ENCODE results near the gene DLG2. TPM values are rescaled to one million over a fixed set of nuclear protein-coding genes. Genes with fewer than 3 reads are reported as not detected.

DLG2 gene
- total RNA-seq, 4 donors from 2014 or later: 37.9 to 71.5 (median 44.9) TPM

DNA sequence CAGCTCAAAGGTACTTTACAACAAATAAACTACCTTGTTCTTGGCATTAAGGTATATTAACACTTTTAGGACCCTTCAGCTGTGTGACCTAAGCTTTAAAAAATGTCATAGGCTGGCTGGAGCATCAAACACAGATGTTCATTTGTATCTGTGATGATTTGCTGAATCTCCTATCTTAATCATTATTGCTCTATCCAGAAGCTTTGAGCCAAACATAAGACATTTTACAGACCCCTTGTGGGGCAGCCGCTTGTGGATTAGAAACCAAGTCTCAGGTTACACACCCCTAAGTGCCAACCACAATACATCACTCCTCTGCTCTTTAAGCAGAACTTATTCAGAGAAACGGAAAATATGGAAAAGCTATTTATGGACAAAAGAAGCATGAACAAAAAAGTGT, 1946.8 kb downstream of the DLG2 start:
- peaks cover 7% of the 10 kb centered on the region for H3K4me1 ChIP-seq
- no peak for DNase-seq (ENCODE audit: low spot score in 2 of 2)
- H3K36me3 ChIP-seq: no peaks in the 10 kb centered on the region
- no peak overlapping the region for H3K27ac ChIP-seq
- no peaks in the 10 kb centered on the region for H3K9me3 ChIP-seq
- 55% methylated on average over 2 of the region's 2 CpGs for WGBS
- TF ChIP-seq POLR2AphosphoS5 (IDR thresholded peaks at IDR 0.05): no peak
- TF ChIP-seq, protein P1, sequence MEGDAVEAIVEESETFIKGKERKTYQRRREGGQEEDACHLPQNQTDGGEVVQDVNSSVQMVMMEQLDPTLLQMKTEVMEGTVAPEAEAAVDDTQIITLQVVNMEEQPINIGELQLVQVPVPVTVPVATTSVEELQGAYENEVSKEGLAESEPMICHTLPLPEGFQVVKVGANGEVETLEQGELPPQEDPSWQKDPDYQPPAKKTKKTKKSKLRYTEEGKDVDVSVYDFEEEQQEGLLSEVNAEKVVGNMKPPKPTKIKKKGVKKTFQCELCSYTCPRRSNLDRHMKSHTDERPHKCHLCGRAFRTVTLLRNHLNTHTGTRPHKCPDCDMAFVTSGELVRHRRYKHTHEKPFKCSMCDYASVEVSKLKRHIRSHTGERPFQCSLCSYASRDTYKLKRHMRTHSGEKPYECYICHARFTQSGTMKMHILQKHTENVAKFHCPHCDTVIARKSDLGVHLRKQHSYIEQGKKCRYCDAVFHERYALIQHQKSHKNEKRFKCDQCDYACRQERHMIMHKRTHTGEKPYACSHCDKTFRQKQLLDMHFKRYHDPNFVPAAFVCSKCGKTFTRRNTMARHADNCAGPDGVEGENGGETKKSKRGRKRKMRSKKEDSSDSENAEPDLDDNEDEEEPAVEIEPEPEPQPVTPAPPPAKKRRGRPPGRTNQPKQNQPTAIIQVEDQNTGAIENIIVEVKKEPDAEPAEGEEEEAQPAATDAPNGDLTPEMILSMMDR (IDR thresholded peaks at IDR 0.05): no peak
- no peak for TF ChIP-seq POLR2A (IDR thresholded peaks at IDR 0.05)
- no peaks in the 10 kb centered on the region for H3K27me3 ChIP-seq
- no peak overlapping the region for H3K4me3 ChIP-seq

DNA sequence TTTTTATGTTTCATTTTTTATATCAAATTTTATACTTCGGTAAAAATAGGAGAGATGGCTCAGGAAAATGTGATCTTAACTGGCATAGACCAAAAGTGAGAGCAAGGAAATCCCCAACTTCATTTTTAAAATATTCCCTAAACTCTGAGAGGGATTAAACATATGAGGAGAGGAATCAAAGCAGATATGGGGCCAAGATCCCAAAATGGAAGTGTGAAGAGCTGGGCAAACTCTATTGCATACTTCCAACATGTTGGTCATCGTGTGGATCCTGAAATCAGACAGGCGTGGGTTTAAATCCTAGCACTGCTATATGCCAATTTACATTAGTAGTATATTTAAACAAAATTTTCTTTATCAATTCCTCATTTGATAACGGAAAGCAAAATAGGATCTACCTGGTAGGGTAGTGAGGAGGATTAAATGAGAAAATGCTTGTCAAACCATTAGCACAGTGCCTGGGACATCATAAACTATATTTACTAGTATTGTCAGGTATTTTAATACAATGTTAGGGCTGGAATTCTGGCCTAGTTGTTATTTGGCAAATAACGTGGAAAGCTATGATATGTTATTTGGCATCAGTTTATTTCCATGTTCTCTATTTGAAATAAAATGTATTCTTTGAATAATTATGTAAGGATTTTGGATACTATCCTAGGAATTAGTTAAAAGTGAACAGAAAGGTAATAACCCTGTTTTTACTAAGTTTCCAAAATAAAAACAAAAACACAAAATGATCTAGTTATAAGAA, 1948.1 kb downstream of the DLG2 start:
- Histone ChIP-seq H3K27ac (no peak overlapping the region), H3K4me3 (no peak overlapping the region), H3K27me3 (no peaks in the 10 kb centered on the region), H3K9me3 (no peaks in the 10 kb centered on the region), H3K4me1 (peaks cover 7% of the 10 kb centered on the region), H3K36me3 (no peaks in the 10 kb centered on the region)
- DNase-seq (ENCODE audit: low spot score in 2 of 2): no peak
- no peak for TF ChIP-seq POLR2A (IDR thresholded peaks at IDR 0.05)
- no peak for TF ChIP-seq EP300 (IDR thresholded peaks at IDR 0.05)
- TF ChIP-seq, protein P1 (IDR thresholded peaks at IDR 0.05): no peak
- TF ChIP-seq POLR2AphosphoS5 (IDR thresholded peaks at IDR 0.05): no peak
- 85% methylated on average over 5 of the region's 5 CpGs for WGBS

DNA sequence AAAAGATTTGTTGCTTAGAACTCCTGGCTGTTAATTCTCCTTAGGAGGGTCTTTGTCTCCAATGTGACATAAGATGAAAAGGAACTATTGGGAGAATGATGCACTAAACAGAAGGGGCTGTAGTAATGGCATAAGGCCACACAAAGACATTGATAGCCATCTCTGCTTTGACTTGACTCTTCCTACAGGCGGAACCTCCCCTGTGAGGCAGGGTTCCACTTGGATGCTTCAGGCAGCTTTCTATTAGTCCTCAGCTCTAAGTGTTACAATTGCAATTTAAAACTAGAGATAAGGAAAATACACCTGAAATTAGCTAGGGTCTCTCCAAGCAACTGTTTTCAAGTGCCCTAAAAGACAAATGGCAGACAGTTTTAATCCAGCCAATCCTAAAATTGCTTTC, 1949.4 kb downstream of the DLG2 start:
- no peak overlapping the region for H3K4me3 ChIP-seq
- 96% methylated on average over 1 of the region's 1 CpG for WGBS

DNA sequence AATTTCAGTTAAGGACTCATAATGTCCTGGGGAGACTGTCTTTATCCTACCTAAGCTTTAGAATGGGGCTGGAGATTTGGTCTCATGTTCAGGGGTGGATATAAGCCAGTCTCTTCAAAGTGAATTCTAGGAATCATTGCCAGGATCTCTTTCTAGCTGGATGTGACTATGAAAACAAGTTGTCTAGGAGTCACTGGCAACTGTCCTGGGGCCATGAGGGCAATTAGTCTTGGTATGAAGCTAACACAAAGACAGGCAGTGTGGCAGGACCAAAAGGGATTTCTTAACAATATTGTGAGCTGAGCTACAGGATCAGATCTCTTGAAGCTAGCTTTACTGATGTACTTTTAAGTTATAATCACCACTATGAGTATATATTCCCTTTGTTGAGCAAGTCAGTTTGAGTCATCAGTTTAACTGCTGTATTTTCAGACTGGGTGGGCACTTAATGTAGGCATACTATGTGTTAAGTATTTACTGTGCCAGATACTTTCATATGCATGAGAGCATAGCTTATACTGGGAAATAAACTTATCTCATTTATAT, 1951.0 kb downstream of the DLG2 start:
- Histone ChIP-seq H3K4me1 (no peaks in the 10 kb centered on the region), H3K4me3 (no peak overlapping the region), H3K27ac (no peak overlapping the region), H3K9me3 (no peaks in the 10 kb centered on the region), H3K36me3 (no peaks in the 10 kb centered on the region), H3K27me3 (no peaks in the 10 kb centered on the region)
- TF ChIP-seq POLR2A (IDR thresholded peaks at IDR 0.05) (no peak), EP300 (IDR thresholded peaks at IDR 0.05) (no peak), POLR2AphosphoS5 (IDR thresholded peaks at IDR 0.05) (no peak)
- TF ChIP-seq, protein P1 (IDR thresholded peaks at IDR 0.05): no peak
- no peak for DNase-seq (ENCODE audit: low spot score in 2 of 2)

More for the DNA sequence above, 1949.4 kb downstream of the DLG2 start:
- DNase-seq (ENCODE audit: low spot score in 2 of 2): no peak
- Histone ChIP-seq H3K4me1 (peaks cover 7% of the 10 kb centered on the region), H3K27ac (no peak overlapping the region), H3K9me3 (no peaks in the 10 kb centered on the region), H3K27me3 (no peaks in the 10 kb centered on the region), H3K36me3 (no peaks in the 10 kb centered on the region)
- TF ChIP-seq POLR2AphosphoS5 (IDR thresholded peaks at IDR 0.05) (no peak), POLR2A (IDR thresholded peaks at IDR 0.05) (no peak), EP300 (IDR thresholded peaks at IDR 0.05) (no peak)
- TF ChIP-seq, protein P1 (IDR thresholded peaks at IDR 0.05): no peak

DNA sequence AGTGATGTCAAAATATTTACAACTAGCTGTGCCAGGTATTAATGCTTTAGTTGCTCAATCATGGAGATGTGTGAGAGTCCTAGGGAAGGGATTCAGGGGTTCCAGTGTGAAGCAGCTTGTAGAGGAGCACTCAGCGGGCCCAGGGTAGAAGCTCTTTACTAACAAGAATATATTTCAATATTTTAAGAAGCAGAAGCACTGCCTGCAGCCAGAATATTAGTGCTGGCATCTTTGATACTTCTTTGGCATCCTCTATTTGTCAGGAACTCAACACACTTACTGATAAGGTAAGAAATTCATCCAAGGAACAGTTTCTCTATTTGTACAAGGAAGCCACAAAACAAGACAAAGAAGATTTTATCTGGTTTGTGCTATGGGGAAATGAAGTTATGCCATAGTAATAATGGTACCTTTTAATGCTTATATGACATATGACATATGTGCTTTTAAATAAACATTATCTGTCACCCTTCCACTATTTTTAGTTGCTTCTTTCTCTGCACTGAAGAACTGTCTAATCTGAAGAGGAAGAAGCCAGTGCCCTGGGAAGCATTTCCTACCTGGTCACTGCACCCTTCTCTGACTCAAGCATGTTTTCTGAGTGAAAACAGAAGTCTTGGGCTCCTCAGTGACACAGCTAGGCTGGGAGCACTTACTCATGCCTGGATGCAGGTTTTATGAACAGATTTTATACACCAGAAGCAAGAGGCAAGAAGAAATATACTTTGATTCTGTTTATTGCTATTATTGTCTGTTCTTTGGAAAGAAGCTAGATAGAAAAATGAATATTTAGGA, 1952.8 kb downstream of the DLG2 start:
- Histone ChIP-seq H3K27ac (no peak overlapping the region), H3K27me3 (no peaks in the 10 kb centered on the region), H3K36me3 (no peaks in the 10 kb centered on the region), H3K9me3 (no peaks in the 10 kb centered on the region), H3K4me3 (no peak overlapping the region), H3K4me1 (no peaks in the 10 kb centered on the region)
- WGBS: 63% methylated on average over 1 of the region's 1 CpG
- TF ChIP-seq POLR2AphosphoS5 (IDR thresholded peaks at IDR 0.05) (no peak), EP300 (IDR thresholded peaks at IDR 0.05) (no peak), POLR2A (IDR thresholded peaks at IDR 0.05) (no peak)
- TF ChIP-seq, protein P1 (IDR thresholded peaks at IDR 0.05): no peak
- no peak for DNase-seq (ENCODE audit: low spot score in 2 of 2)

All from suprapubic skin (tissue), 4 donors.